Transverse colon (tissue), 4 donors: ENCODE results near the gene LRWD1.
"Not testable (repeated sequence)": the region's sequence is repeated elsewhere in the genome, so short reads cannot be mapped to it uniquely, and the experiment has no call there.

Experiments
- EP300 ChIP-seq: sonication (generic); formaldehyde crosslinking; IDR thresholded peaks from one replicate; pipeline ENCODE4 v1.6.1; 2017; ENCODE audit warnings: antibody characterized with exemption, low read depth
- POLR2A ChIP-seq: fragments of 450-650 bp; IDR thresholded peaks from one replicate; pipeline ENCODE4 v1.6.1; 2016; ENCODE audit warnings: antibody characterized with exemption, mild to moderate bottlenecking, moderate library complexity
- POLR2AphosphoS5 ChIP-seq, 3 donors: sonication (generic); formaldehyde crosslinking; IDR thresholded peaks; one replicate each; pipeline ENCODE4 v1.6.1; 2016; ENCODE audit warnings: antibody characterized with exemption in 3 of 3
- TF ChIP-seq, protein P1 (sequence below), 5 experiments: fragments of 200-600 bp in 3 of 5; fragments of 450-650 bp in 2 of 5; sonication (generic) in 3 of 5; IDR thresholded peaks; 1 replicate in 2 of 5; 2 replicates in 3 of 5; pipeline ENCODE4 v1.5.1; 2016 to 2017; ENCODE audit warnings: antibody characterized with exemption in 5 of 5, inconsistent platforms in 3 of 5, mild to moderate bottlenecking in 2 of 5, moderate library complexity in 1 of 5

DNA sequence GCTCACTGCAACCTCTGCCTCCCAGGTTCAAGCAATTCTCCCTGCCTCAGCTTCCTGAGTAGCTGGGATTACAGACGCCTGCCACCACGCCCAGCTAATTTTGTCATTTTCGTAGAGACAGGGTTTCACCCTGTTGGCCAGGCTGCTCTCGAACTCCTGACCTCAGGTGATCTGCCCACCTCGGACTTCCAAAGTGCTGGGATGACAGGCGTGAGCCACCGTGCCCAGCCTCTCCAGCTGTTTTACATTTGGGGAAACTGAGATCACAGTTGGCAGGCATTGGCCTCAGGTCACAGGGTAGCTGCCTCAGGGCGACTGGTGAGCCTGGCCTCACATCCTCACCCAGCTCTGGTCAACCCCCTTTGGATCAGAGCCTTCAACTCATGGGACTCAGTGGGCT, 45.8 kb downstream of the LRWD1 start:
- not testable (repeated sequence) for TF ChIP-seq POLR2A; POLR2AphosphoS5 (IDR thresholded peaks at IDR 0.05); EP300
- TF ChIP-seq, protein P1, sequence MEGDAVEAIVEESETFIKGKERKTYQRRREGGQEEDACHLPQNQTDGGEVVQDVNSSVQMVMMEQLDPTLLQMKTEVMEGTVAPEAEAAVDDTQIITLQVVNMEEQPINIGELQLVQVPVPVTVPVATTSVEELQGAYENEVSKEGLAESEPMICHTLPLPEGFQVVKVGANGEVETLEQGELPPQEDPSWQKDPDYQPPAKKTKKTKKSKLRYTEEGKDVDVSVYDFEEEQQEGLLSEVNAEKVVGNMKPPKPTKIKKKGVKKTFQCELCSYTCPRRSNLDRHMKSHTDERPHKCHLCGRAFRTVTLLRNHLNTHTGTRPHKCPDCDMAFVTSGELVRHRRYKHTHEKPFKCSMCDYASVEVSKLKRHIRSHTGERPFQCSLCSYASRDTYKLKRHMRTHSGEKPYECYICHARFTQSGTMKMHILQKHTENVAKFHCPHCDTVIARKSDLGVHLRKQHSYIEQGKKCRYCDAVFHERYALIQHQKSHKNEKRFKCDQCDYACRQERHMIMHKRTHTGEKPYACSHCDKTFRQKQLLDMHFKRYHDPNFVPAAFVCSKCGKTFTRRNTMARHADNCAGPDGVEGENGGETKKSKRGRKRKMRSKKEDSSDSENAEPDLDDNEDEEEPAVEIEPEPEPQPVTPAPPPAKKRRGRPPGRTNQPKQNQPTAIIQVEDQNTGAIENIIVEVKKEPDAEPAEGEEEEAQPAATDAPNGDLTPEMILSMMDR (IDR thresholded peaks at IDR 0.05) = not testable (repeated sequence)
